Gastrocnemius medialis (tissue), 4 donors: ENCODE data around the gene GSTM2.
A peak's percentile ranks its signal among the peaks of the same experiment; 100 is the strongest.

ENCODE experiments used
- CTCF ChIP-seq, 5 experiments: fragments of 450-650 bp in 3 of 5; fragments of 200-600 bp in 2 of 5; sonication (generic) in 2 of 5; IDR thresholded peaks in 4 of 5; conservative IDR thresholded peaks in 1 of 5; 1 replicate in 4 of 5; 2 replicates in 1 of 5; pipeline ENCODE4 v1.5.1; 2016 to 2019; ENCODE audit warnings: antibody characterized with exemption in 5 of 5, mild to moderate bottlenecking in 3 of 5, moderate library complexity in 3 of 5
- POLR2A ChIP-seq, 2 donors: fragments of 450-650 bp; IDR thresholded peaks; one replicate each; pipeline ENCODE4 v1.6.1; 2017; ENCODE audit warnings: antibody characterized with exemption in 2 of 2, mild to moderate bottlenecking in 2 of 2, moderate library complexity in 2 of 2

GRCh38 chr1:109667452-109668122 lies at the start of gene GSTM2:
- no peak for TF ChIP-seq CTCF (IDR thresholded peaks at IDR 0.05 in 4 of 5, conservative IDR thresholded peaks at IDR 0.05 in 1 of 5)
- peak; percentile 28 to 49 for TF ChIP-seq POLR2A (IDR thresholded peaks at IDR 0.05)
